Measurements from ENCODE around the gene DRGX.

Gene DRGX

GRCh38 chr10:49396666-49396999 lies 744 bp upstream of the DRGX start:
- H3K27ac ChIP-seq (ENCODE audit: low read depth, low read length), result no peak overlapping the region
- no peak overlapping the region for H3K9ac ChIP-seq (ENCODE audit: low read depth in 1 of 2, low read length in 2 of 2)
- no peaks in the 10 kb centered on the region for H3K36me3 ChIP-seq (ENCODE audit: control insufficient read depth in 1 of 2, insufficient read depth in 2 of 2, low read length in 2 of 2)
- H3K9me3 ChIP-seq (ENCODE audit: control insufficient read depth in 1 of 2, low read length in 2 of 2), result no peaks in the 10 kb centered on the region
- H3K4me1 ChIP-seq (ENCODE audit: control insufficient read depth in 1 of 2, insufficient read depth in 2 of 2, low read length in 2 of 2), result peaks cover 0 to 2% of the 10 kb centered on the region in 2 donors
- H3K27me3 ChIP-seq (ENCODE audit: control insufficient read depth in 1 of 2, insufficient read depth in 2 of 2, low read length in 2 of 2), result peaks cover 61 to 84% of the 10 kb centered on the region in 2 donors
- no peak overlapping the region for H3K4me3 ChIP-seq (ENCODE audit: low read depth in 1 of 2, low read length in 2 of 2)

- Histone ChIP-seq H3K4me1 (ENCODE audit: control insufficient read depth in 1 of 2, insufficient read depth in 2 of 2, low read length in 2 of 2) (peaks cover 0 to 2% of the 10 kb centered on the region in 2 donors), H3K27me3 (ENCODE audit: control insufficient read depth in 1 of 2, insufficient read depth in 2 of 2, low read length in 2 of 2) (peaks cover 56 to 79% of the 10 kb centered on the region in 2 donors), H3K9ac (ENCODE audit: low read depth in 1 of 2, low read length in 2 of 2) (no peak overlapping the region), H3K27ac (ENCODE audit: low read depth, low read length) (no peak overlapping the region), H3K36me3 (ENCODE audit: control insufficient read depth in 1 of 2, insufficient read depth in 2 of 2, low read length in 2 of 2) (no peaks in the 10 kb centered on the region), H3K4me3 (ENCODE audit: low read depth in 1 of 2, low read length in 2 of 2) (no peak overlapping the region), H3K9me3 (ENCODE audit: control insufficient read depth in 1 of 2, low read length in 2 of 2) (no peaks in the 10 kb centered on the region)
Measured at GRCh38 chr10:49394933-49395740, 752 bp downstream of the DRGX start.

- Histone ChIP-seq H3K27ac (ENCODE audit: low read depth, low read length) (no peak overlapping the region), H3K4me1 (ENCODE audit: control insufficient read depth in 1 of 2, insufficient read depth in 2 of 2, low read length in 2 of 2) (peaks cover 0 to 2% of the 10 kb centered on the region in 2 donors), H3K36me3 (ENCODE audit: control insufficient read depth in 1 of 2, insufficient read depth in 2 of 2, low read length in 2 of 2) (no peaks in the 10 kb centered on the region), H3K27me3 (ENCODE audit: control insufficient read depth in 1 of 2, insufficient read depth in 2 of 2, low read length in 2 of 2) (peaks cover 47 to 65% of the 10 kb centered on the region in 2 donors), H3K9ac (ENCODE audit: low read depth in 1 of 2, low read length in 2 of 2) (no peak overlapping the region), H3K9me3 (ENCODE audit: control insufficient read depth in 1 of 2, low read length in 2 of 2) (no peaks in the 10 kb centered on the region), H3K4me3 (ENCODE audit: low read depth in 1 of 2, low read length in 2 of 2) (no peak overlapping the region)
Measured at GRCh38 chr10:49393757-49394156, 2.1 kb downstream of the DRGX start.

GRCh38 chr10:49393301-49393700 lies 2.6 kb downstream of the DRGX start:
- H3K4me1 ChIP-seq (ENCODE audit: control insufficient read depth in 1 of 2, insufficient read depth in 2 of 2, low read length in 2 of 2), result peaks cover 0 to 2% of the 10 kb centered on the region in 2 donors
- H3K4me3 ChIP-seq (ENCODE audit: low read depth in 1 of 2, low read length in 2 of 2), result no peak overlapping the region
- no peaks in the 10 kb centered on the region for H3K36me3 ChIP-seq (ENCODE audit: control insufficient read depth in 1 of 2, insufficient read depth in 2 of 2, low read length in 2 of 2)
- H3K9me3 ChIP-seq (ENCODE audit: control insufficient read depth in 1 of 2, low read length in 2 of 2), result no peaks in the 10 kb centered on the region
- no peak overlapping the region for H3K27ac ChIP-seq (ENCODE audit: low read depth, low read length)
- no peak overlapping the region for H3K9ac ChIP-seq (ENCODE audit: low read depth in 1 of 2, low read length in 2 of 2)
- peaks cover 42 to 61% of the 10 kb centered on the region in 2 donors for H3K27me3 ChIP-seq (ENCODE audit: control insufficient read depth in 1 of 2, insufficient read depth in 2 of 2, low read length in 2 of 2)

GRCh38 chr10:49389361-49389933 lies 6.4 kb downstream of the DRGX start:
- H3K4me3 ChIP-seq (ENCODE audit: low read depth in 1 of 2, low read length in 2 of 2), result no peak overlapping the region
- peaks cover 10 to 23% of the 10 kb centered on the region in 2 donors for H3K27me3 ChIP-seq (ENCODE audit: control insufficient read depth in 1 of 2, insufficient read depth in 2 of 2, low read length in 2 of 2)
- no peak overlapping the region for H3K9ac ChIP-seq (ENCODE audit: low read depth in 1 of 2, low read length in 2 of 2)

GRCh38 chr10:49388161-49388560 lies 7.7 kb downstream of the DRGX start:
- peaks cover 0 to 11% of the 10 kb centered on the region in 2 donors for H3K27me3 ChIP-seq (ENCODE audit: control insufficient read depth in 1 of 2, insufficient read depth in 2 of 2, low read length in 2 of 2)
- H3K9me3 ChIP-seq (ENCODE audit: control insufficient read depth in 1 of 2, low read length in 2 of 2), result no peaks in the 10 kb centered on the region

More at GRCh38 chr10:49389361-49389933, 6.4 kb downstream of the DRGX start:
- Histone ChIP-seq H3K9me3 (ENCODE audit: control insufficient read depth in 1 of 2, low read length in 2 of 2) (no peaks in the 10 kb centered on the region), H3K4me1 (ENCODE audit: control insufficient read depth in 1 of 2, insufficient read depth in 2 of 2, low read length in 2 of 2) (no peaks in the 10 kb centered on the region), H3K36me3 (ENCODE audit: control insufficient read depth in 1 of 2, insufficient read depth in 2 of 2, low read length in 2 of 2) (no peaks in the 10 kb centered on the region), H3K27ac (ENCODE audit: low read depth, low read length) (no peak overlapping the region)

GRCh38 chr10:49387071-49387470 lies 8.8 kb downstream of the DRGX start:
- H3K9ac ChIP-seq (ENCODE audit: low read depth in 1 of 2, low read length in 2 of 2), result no peak overlapping the region
- no peak overlapping the region for H3K4me3 ChIP-seq (ENCODE audit: low read depth in 1 of 2, low read length in 2 of 2)
- H3K27ac ChIP-seq (ENCODE audit: low read depth, low read length), result no peak overlapping the region
- no peaks in the 10 kb centered on the region for H3K9me3 ChIP-seq (ENCODE audit: control insufficient read depth in 1 of 2, low read length in 2 of 2)
- H3K27me3 ChIP-seq (ENCODE audit: control insufficient read depth in 1 of 2, insufficient read depth in 2 of 2, low read length in 2 of 2), result peaks cover 0 to 2% of the 10 kb centered on the region in 2 donors
- H3K4me1 ChIP-seq (ENCODE audit: control insufficient read depth in 1 of 2, insufficient read depth in 2 of 2, low read length in 2 of 2), result no peaks in the 10 kb centered on the region
- H3K36me3 ChIP-seq (ENCODE audit: control insufficient read depth in 1 of 2, insufficient read depth in 2 of 2, low read length in 2 of 2), result no peaks in the 10 kb centered on the region

More at GRCh38 chr10:49388161-49388560, 7.7 kb downstream of the DRGX start:
- Histone ChIP-seq H3K4me1 (ENCODE audit: control insufficient read depth in 1 of 2, insufficient read depth in 2 of 2, low read length in 2 of 2) (no peaks in the 10 kb centered on the region), H3K36me3 (ENCODE audit: control insufficient read depth in 1 of 2, insufficient read depth in 2 of 2, low read length in 2 of 2) (no peaks in the 10 kb centered on the region), H3K4me3 (ENCODE audit: low read depth in 1 of 2, low read length in 2 of 2) (no peak overlapping the region), H3K9ac (ENCODE audit: low read depth in 1 of 2, low read length in 2 of 2) (no peak overlapping the region), H3K27ac (ENCODE audit: low read depth, low read length) (no peak overlapping the region)

GRCh38 chr10:49385939-49386922 lies 9.7 kb downstream of the DRGX start:
- H3K4me3 ChIP-seq (ENCODE audit: low read depth in 1 of 2, low read length in 2 of 2), result no peak overlapping the region
- no peak overlapping the region for H3K9ac ChIP-seq (ENCODE audit: low read depth in 1 of 2, low read length in 2 of 2)
- H3K27ac ChIP-seq (ENCODE audit: low read depth, low read length), result no peak overlapping the region
- H3K4me1 ChIP-seq (ENCODE audit: control insufficient read depth in 1 of 2, insufficient read depth in 2 of 2, low read length in 2 of 2), result no peaks in the 10 kb centered on the region
- no peaks in the 10 kb centered on the region for H3K9me3 ChIP-seq (ENCODE audit: control insufficient read depth in 1 of 2, low read length in 2 of 2)
- no peaks in the 10 kb centered on the region for H3K27me3 ChIP-seq (ENCODE audit: control insufficient read depth in 1 of 2, insufficient read depth in 2 of 2, low read length in 2 of 2)
- H3K36me3 ChIP-seq (ENCODE audit: control insufficient read depth in 1 of 2, insufficient read depth in 2 of 2, low read length in 2 of 2), result no peaks in the 10 kb centered on the region

- H3K4me1 ChIP-seq (ENCODE audit: control insufficient read depth in 1 of 2, insufficient read depth in 2 of 2, low read length in 2 of 2), result no peaks in the 10 kb centered on the region
- H3K36me3 ChIP-seq (ENCODE audit: control insufficient read depth in 1 of 2, insufficient read depth in 2 of 2, low read length in 2 of 2), result no peaks in the 10 kb centered on the region
- no peak overlapping the region for H3K9ac ChIP-seq (ENCODE audit: low read depth in 1 of 2, low read length in 2 of 2)
- no peaks in the 10 kb centered on the region for H3K9me3 ChIP-seq (ENCODE audit: control insufficient read depth in 1 of 2, low read length in 2 of 2)
- no peak overlapping the region for H3K27ac ChIP-seq (ENCODE audit: low read depth, low read length)
- no peaks in the 10 kb centered on the region for H3K27me3 ChIP-seq (ENCODE audit: control insufficient read depth in 1 of 2, insufficient read depth in 2 of 2, low read length in 2 of 2)
- H3K4me3 ChIP-seq (ENCODE audit: low read depth in 1 of 2, low read length in 2 of 2), result no peak overlapping the region
Measured at GRCh38 chr10:49384268-49384953, 11.5 kb downstream of the DRGX start.

All from duodenal mucosa (tissue), 2 donors.